ENCODE results near the gene GMPPB.

The GMPPB gene

DNA sequence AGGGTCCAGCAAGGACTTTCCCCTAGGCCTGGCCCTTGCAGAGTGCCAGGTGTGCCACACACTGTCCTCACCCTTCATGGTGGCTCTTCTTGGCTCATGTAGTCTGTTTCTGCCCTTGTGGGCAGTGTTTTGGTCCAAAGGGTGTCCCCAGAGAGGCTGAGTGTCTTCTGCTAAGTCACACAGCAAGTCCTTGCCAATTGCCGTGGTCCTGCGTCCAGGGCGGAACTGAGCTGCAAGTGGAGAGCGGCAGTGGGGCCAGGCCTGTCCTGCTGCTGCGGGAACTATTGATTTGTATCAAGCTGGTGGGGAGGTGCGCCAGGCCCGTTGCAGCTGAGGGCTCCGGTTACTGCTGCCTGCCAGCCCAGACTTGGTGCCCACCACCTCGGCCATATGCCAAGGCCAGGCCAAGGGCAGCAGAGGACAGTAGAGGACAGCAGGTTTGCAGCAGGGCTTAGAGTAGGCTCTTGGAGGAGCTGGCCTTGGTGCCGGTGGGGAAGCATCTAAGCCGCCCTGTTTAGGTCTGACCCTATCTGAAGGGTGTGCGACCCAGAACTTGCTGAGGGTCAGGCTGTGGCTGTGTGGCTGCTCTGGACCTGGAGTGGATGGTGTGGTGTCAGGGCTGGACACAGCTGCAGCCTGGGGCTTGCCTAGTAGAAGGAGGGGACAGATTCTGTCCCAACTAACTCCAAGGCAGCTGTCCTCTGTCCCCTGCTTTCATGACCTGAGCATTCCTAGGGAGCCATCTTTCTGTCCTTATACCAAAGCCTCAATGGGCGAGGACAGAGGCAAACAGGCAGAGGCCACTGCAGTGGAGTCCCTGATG is 8.8 kb downstream of the GMPPB start:
- no peaks in the 10 kb centered on the region for H3K9me3 Mint-ChIP-seq
- no peak for TF ChIP-seq CTCF (IDR thresholded peaks at IDR 0.05; ENCODE audit: unreplicated experiment in 3 of 3)
- H3K27me3 Mint-ChIP-seq (ENCODE audit: low read depth), result no peaks in the 10 kb centered on the region
- no peak overlapping the region for H3K4me3 Mint-ChIP-seq
- H3K4me1 Mint-ChIP-seq, result peaks cover 15% of the 10 kb centered on the region
- H3K36me3 Mint-ChIP-seq (ENCODE audit: low read depth), result peaks cover 8% of the 10 kb centered on the region
- no peak overlapping the region for H3K27ac Mint-ChIP-seq

DNA sequence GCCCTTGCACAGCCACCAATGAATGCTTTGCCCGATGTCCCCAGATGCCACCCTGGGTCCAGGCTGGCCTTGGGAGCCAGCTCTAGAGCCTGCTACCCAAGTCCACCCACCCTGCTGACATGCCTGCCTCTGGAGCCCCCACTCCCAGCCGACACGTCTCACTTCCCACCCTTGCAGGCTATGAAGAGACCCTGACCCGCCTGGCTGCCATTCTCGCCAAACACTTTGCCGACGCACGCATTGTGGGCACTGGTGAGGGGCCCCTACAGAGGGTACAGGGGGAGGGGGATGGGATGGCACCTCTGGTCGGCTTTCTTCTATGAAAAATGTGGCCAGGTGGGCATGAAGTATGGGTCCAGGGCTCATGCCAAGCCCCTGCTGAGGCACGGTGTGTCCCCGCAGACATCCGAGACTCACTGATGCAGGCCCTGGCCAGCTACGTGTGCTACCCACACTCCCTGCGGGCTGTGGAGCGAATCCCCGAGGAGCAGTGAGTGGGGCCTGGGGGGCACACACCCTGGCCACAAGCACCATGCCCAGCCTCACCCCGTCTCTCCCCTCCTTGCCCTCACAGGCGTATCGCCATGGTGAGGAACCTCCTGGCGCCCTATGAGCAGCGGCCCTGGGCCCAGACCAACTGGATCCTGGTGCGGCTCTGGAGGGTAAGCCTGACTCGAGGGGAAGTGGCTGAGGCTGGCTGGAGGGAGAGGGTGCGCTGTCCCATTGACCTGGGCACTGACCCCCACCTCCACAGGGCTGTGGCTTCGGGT is 10.2 kb downstream of the GMPPB start:
- TF ChIP-seq CTCF (IDR thresholded peaks at IDR 0.05; ENCODE audit: unreplicated experiment in 3 of 3), result no peak
- H3K27me3 Mint-ChIP-seq (ENCODE audit: low read depth), result no peaks in the 10 kb centered on the region
- H3K4me3 Mint-ChIP-seq, result no peak overlapping the region
- H3K27ac Mint-ChIP-seq, result no peak overlapping the region
- peaks cover 8% of the 10 kb centered on the region for H3K36me3 Mint-ChIP-seq (ENCODE audit: low read depth)
- no peaks in the 10 kb centered on the region for H3K9me3 Mint-ChIP-seq
- peaks cover 1% of the 10 kb centered on the region for H3K4me1 Mint-ChIP-seq

GRCh38 chr3:49712631-49713317 is 11.0 kb downstream of the GMPPB start:
- H3K4me1 Mint-ChIP-seq, result no peaks in the 10 kb centered on the region
- H3K27me3 Mint-ChIP-seq (ENCODE audit: low read depth), result no peaks in the 10 kb centered on the region
- no peak overlapping the region for H3K4me3 Mint-ChIP-seq
- TF ChIP-seq CTCF (IDR thresholded peaks at IDR 0.05; ENCODE audit: unreplicated experiment in 3 of 3), result no peak
- peaks cover 12% of the 10 kb centered on the region for H3K36me3 Mint-ChIP-seq (ENCODE audit: low read depth)
- no peak overlapping the region for H3K27ac Mint-ChIP-seq
- H3K9me3 Mint-ChIP-seq, result no peaks in the 10 kb centered on the region

GRCh38 chr3:49712166-49712565 is 11.6 kb downstream of the GMPPB start:
- Mint-ChIP-seq H3K27ac (no peak overlapping the region), H3K36me3 (ENCODE audit: low read depth) (peaks cover 15% of the 10 kb centered on the region), H3K4me1 (no peaks in the 10 kb centered on the region), H3K4me3 (no peak overlapping the region), H3K9me3 (no peaks in the 10 kb centered on the region), H3K27me3 (ENCODE audit: low read depth) (no peaks in the 10 kb centered on the region)
- TF ChIP-seq CTCF (IDR thresholded peaks at IDR 0.05; ENCODE audit: unreplicated experiment in 3 of 3), result no peak

DNA sequence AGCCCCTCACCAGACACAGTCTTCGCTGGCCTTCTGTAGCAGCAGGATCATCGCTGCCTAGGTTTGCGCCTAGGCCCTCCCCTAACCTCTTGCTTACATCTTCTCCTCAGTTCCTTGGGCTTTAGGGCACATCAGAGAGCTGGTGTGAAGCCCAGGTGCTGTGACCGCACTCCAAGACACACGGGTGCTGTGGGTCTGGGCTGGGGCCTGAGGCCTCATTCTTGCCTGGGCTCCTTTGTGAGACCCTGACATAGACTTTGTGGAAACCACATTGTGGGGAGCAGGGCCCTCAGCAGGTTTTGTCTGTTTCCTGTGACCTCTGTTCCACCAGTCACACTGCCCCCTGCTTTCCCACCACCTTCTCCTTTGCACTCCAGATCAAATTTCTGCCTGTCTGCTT is 12.3 kb downstream of the GMPPB start:
- TF ChIP-seq CTCF (IDR thresholded peaks at IDR 0.05; ENCODE audit: unreplicated experiment in 3 of 3), result no peak
- Mint-ChIP-seq H3K4me3 (no peak overlapping the region), H3K4me1 (no peaks in the 10 kb centered on the region), H3K9me3 (no peaks in the 10 kb centered on the region), H3K36me3 (ENCODE audit: low read depth) (peaks cover 15% of the 10 kb centered on the region), H3K27me3 (ENCODE audit: low read depth) (no peaks in the 10 kb centered on the region), H3K27ac (no peak overlapping the region)
